ENCODE results near the gene TRDMT1.

DNA sequence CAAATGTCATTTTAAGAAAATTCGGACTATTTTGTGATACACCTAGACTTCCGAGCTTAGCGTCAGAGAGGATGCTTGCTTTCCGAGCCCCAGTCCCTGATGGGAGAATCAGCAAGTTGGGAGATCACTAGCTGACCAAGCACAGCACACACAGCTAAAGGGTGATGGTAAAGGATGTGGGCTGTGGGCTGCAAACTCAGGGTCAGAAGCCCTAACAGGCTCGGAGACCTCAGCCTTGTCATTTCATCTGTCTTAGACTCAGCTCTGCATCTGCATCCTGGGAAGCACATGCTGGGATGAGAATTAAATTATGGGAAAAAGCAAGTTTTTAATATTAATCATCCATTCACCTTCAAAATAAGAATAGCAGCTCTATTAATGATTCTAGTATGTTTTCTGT, 75.1 kb downstream of the TRDMT1 start:
- no peak for TF ChIP-seq POLR2A (IDR thresholded peaks at IDR 0.05)
- TF ChIP-seq, protein P1, sequence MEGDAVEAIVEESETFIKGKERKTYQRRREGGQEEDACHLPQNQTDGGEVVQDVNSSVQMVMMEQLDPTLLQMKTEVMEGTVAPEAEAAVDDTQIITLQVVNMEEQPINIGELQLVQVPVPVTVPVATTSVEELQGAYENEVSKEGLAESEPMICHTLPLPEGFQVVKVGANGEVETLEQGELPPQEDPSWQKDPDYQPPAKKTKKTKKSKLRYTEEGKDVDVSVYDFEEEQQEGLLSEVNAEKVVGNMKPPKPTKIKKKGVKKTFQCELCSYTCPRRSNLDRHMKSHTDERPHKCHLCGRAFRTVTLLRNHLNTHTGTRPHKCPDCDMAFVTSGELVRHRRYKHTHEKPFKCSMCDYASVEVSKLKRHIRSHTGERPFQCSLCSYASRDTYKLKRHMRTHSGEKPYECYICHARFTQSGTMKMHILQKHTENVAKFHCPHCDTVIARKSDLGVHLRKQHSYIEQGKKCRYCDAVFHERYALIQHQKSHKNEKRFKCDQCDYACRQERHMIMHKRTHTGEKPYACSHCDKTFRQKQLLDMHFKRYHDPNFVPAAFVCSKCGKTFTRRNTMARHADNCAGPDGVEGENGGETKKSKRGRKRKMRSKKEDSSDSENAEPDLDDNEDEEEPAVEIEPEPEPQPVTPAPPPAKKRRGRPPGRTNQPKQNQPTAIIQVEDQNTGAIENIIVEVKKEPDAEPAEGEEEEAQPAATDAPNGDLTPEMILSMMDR (IDR thresholded peaks at IDR 0.05): no peak

Data from thyroid gland (tissue), 4 donors.